Skeletal muscle cell (primary cell): ENCODE data around the gene NELL2.
"Not testable (repeated sequence)": the region's sequence is repeated elsewhere in the genome, so short reads cannot be mapped to it uniquely, and the experiment has no call there.

ENCODE experiments used
- DNase-seq: peaks from one replicate; pipeline ENCODE4 v3.0.0-alpha.2; 2010; ENCODE audit warnings: low read depth
- H3K4me3 ChIP-seq: 2 replicates; pipeline ENCODE4 v1.5.1; 2011; ENCODE audit warnings: low read depth, mild to moderate bottlenecking, control low read depth, low read length, moderate library complexity

NELL2 gene

DNA sequence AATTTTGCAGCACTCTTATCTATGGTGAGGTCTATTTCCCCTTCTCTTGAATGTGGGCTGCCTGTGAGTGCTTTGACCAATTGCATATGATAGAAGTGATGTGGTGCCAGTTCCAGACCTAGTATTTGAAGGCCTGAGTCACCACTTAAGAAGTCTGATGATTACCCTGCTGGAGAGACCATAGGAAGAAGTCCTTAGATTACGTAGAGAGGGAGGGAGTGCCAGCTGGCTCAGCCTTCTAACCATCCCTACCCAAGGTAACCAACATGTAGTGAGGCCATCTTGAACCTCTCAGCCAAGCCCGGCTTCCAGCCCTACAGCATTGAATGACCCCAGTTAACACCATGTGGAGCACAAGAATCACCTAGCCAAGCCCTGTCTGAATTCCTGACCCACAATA lies 166.9 kb downstream of the NELL2 start:
- DNase-seq: no peak
- H3K4me3 ChIP-seq: no peak overlapping the region

- DNase-seq: no peak
- no peak overlapping the region for H3K4me3 ChIP-seq
Observed at GRCh38 chr12:44708218-44708617, 167.9 kb downstream of the NELL2 start.

GRCh38 chr12:44703182-44703910 lies 172.8 kb downstream of the NELL2 start:
- H3K4me3 ChIP-seq: no peak overlapping the region
- no peak for DNase-seq

DNA sequence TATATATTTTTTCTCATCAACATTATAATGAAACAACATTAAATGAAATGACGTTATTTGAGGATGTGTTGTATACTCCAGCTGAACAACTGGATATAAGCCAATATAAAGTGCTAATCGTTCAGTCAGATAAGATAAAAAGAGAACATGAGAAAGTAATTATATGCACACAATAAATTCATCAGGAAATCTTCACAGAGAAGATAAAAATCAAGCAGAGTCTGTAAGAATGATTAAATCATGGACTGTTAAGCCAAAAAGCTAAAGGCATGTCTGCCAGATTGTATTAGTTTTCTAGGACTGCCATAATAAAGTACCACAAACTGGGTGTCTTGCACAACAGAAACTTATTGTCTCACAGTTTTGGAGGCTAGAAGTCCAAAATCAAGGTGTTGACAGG lies 178.6 kb downstream of the NELL2 start:
- H3K4me3 ChIP-seq: no peak overlapping the region
- no peak for DNase-seq

DNA sequence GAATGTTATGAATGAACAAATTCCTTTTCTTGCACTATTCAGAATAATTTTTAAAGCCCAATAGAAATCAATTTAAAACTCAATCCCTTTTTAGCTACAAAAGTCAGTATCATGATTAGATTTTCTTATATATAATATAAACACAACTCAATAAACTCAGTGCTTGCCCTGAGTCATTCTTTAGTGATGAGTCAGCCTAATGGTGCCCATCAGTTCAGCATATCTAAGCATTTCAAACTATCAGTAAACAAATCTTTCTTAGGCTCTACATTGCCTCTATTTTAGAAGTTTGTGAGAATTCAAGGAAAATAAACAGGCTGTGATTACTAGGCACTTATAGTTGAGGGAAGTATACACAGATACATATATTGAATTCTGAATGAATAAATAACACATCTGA lies 179.6 kb downstream of the NELL2 start:
- DNase-seq: no peak
- no peak overlapping the region for H3K4me3 ChIP-seq

- H3K4me3 ChIP-seq: no peak overlapping the region
- no peak for DNase-seq
Observed at GRCh38 chr12:44694017-44694416, 182.1 kb downstream of the NELL2 start.

DNA sequence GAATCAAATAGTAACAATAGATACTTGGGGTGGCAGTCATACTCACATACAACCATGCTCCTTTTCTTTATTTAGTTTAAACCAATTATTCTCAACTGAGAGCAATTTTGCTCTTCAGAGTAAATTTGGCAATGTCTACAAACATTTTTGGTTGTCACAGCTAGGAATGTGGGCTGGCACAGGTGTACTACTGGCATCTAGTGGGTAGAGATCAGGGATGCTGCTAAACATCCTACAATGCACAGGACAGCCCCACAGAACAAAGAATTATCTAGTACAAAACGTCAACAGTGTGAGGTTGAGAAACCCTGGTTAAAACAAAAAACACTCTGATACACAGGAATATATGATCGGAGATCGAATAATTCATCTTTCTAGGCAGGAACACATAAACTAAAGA lies 186.5 kb downstream of the NELL2 start:
- H3K4me3 ChIP-seq: no peak overlapping the region
- DNase-seq: no peak

- not testable (repeated sequence) for DNase-seq, H3K4me3 ChIP-seq
Observed at GRCh38 chr12:44686821-44687432, 189.2 kb downstream of the NELL2 start.

GRCh38 chr12:44677724-44678123 lies 198.4 kb downstream of the NELL2 start:
- no peak overlapping the region for H3K4me3 ChIP-seq
- no peak for DNase-seq

DNA sequence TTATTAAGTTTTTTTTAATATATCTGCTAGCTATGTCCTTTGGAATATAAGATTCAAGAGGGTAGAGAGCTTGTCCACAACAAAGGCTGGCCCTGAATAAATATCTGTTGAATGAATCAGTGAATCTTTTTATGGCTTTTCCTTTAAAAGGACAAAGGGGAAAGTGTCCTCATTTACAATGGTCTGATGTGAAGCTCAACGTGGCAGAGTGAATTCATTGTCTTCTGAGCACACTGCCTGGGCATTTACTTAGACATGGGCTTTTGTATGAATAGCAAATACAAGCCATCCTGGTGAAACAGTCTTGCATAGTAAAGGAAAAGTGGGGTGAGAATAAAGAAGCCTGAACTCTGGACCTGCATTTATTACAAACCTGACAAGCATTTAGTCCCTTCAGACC lies 201.2 kb downstream of the NELL2 start:
- H3K4me3 ChIP-seq: no peak overlapping the region
- no peak for DNase-seq

- no peak for DNase-seq
- no peak overlapping the region for H3K4me3 ChIP-seq
Observed at GRCh38 chr12:44673811-44674210, 202.3 kb downstream of the NELL2 start.

- no peak for DNase-seq
- H3K4me3 ChIP-seq: no peak overlapping the region
Observed at GRCh38 chr12:44672042-44672441, 204.1 kb downstream of the NELL2 start.

- no peak for DNase-seq
- H3K4me3 ChIP-seq: no peak overlapping the region
Observed at GRCh38 chr12:44668443-44668842, 207.7 kb downstream of the NELL2 start.

DNA sequence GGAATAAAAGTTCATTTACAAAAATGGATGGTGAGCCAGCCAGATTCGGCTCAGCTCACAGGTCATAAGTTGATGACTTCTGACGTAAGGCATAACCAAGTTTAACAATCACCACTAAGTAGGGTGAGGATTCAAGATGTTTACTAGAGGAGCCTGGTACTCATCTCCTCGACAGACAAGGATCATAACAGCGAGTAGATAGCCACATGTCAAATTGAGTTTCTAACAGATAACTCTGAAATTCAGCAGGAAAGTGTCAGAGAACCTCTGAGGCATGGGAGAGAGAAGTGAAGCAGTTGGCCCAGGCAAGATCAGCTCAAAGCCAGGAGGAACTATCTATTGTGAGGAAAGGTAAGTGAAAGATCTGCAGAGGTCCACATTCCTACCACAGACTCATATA lies 208.7 kb downstream of the NELL2 start:
- DNase-seq: no peak
- H3K4me3 ChIP-seq: no peak overlapping the region

GRCh38 chr12:44663291-44663690 lies 212.8 kb downstream of the NELL2 start:
- no peak for DNase-seq
- no peak overlapping the region for H3K4me3 ChIP-seq

DNA sequence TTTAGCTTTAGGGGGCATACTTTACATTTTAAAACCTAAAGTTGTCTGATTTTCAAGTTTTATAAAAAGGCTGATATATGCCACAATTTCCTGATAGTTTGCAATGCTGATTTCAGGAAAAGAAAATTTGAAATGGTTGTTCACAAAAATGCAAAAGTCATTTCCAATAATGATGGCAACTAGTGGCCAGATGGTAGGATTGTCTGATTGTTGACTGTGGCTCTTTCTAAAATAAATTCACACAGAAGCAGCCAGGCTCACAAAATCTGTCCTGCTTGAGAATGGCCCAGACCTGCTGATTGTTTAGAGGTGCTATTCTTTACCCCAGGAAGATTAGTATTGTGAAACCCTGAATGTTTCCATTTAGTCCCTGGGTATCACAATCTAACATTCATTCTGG lies 220.3 kb downstream of the NELL2 start:
- no peak for DNase-seq
- H3K4me3 ChIP-seq: no peak overlapping the region

- no peak for DNase-seq
- H3K4me3 ChIP-seq: no peak overlapping the region
Observed at GRCh38 chr12:44654646-44655639, 221.2 kb downstream of the NELL2 start.

DNA sequence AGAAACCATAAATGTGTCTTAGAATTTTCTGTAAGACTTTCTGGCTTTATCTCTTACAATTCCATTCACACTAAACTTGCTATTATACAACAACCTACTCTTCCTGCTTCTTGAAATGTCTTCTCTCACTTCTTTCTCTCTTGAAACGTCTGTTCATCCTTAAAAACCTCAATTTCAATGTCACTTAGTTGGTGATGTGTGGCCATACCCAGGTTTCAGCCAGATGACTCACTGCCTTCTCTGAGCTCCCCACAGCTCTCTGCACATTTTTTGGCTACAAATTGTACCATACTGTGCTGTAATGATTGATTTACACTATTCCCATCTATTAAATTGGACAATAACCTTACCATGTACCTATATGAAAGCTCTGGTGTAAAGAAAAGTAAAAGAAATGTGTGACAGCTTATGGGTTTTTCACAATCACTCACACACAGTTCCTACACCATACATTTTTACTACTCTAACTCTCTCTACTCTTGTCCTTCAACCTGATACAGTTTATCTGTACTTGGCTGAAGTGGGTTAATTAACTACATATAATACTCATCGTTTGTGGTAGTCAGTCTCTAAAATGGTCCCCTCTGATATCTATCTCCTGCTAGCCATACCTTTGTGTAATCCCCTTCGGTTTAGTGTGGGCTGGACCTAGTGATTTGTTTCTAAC lies 222.1 kb downstream of the NELL2 start:
- no peak overlapping the region for H3K4me3 ChIP-seq
- DNase-seq: no peak

GRCh38 chr12:44649693-44650092 lies 226.4 kb downstream of the NELL2 start:
- no peak overlapping the region for H3K4me3 ChIP-seq
- no peak for DNase-seq
